PC-9 (cell line): ENCODE measurements around the gene PDE4D. TPM values are rescaled to one million over a fixed set of nuclear protein-coding genes. Genes with fewer than 3 reads are reported as not detected.

Experiments
- BruUV-seq: library from RNA; stranded (reverse); fragments of 400-500 nt; replicated peaks from 2 replicates; lab custom pipeline; 2021; lab: Mats Ljungman, UMichigan
- CTCF ChIA-PET: fragments of 300-600 bp; sonication (Branson Sonifier 250); formaldehyde crosslinking; loops from one replicate; lab custom pipeline; 2022; ENCODE audit warnings: antibody characterized with exemption; lab: Charles Lee
- POLR2A ChIA-PET: fragments of 300-600 bp; sonication (Branson Sonifier 250); formaldehyde crosslinking; loops from one replicate; lab custom pipeline; 2022; ENCODE audit warnings: antibody characterized with exemption; ENCODE audit not compliant: unreplicated experiment; lab: Charles Lee
- DNase-seq, 2 experiments: peaks; one replicate each; pipeline versions ENCODE4 v3.0.0 to v3.0.0-alpha.2; 2015 to 2022; ENCODE audit warnings: mixed read lengths in 1 of 2
- H2AFZ ChIP-seq: fragments of 200-600 bp; sonication (generic); 2 replicates; pipeline ENCODE4 v1.8.1; 2017; ENCODE audit warnings: antibody characterized with exemption
- H3F3A ChIP-seq: fragments of 200-600 bp; sonication (generic); 2 replicates; pipeline ENCODE4 v1.8.1; 2017; ENCODE audit warnings: antibody characterized with exemption, mild to moderate bottlenecking, low read depth; ENCODE audit not compliant: insufficient read depth
- H3K27ac ChIP-seq: fragments of 200-600 bp; sonication (generic); 2 replicates; pipeline ENCODE4 v1.6.1; 2016; ENCODE audit warnings: mixed run types
- H3K27me3 ChIP-seq: fragments of 200-600 bp; sonication (generic); 2 replicates; pipeline ENCODE4 v1.6.1; 2016; ENCODE audit warnings: low read depth, mixed run types; ENCODE audit not compliant: insufficient read depth
- H3K36me3 ChIP-seq: fragments of 200-600 bp; sonication (generic); 2 replicates; pipeline ENCODE4 v1.6.1; 2016; ENCODE audit warnings: low read depth, mixed run types
- H3K4me1 ChIP-seq: fragments of 200-600 bp; sonication (generic); replicated peaks from 2 replicates; pipeline ENCODE4 v1.6.1; 2016; ENCODE audit warnings: mixed run types; ENCODE audit not compliant: insufficient read depth
- H3K4me2 ChIP-seq: fragments of 200-600 bp; sonication (generic); 2 replicates; pipeline ENCODE4 v1.6.1; 2017; ENCODE audit warnings: mixed run types
- H3K4me3 ChIP-seq: fragments of 200-600 bp; sonication (generic); 2 replicates; pipeline ENCODE4 v1.6.1; 2016; ENCODE audit warnings: mixed run types
- H3K79me2 ChIP-seq: fragments of 200-600 bp; sonication (generic); 2 replicates; pipeline ENCODE4 v1.6.1; 2017; ENCODE audit warnings: low read depth, mixed run types
- H3K9me2 ChIP-seq: fragments of 200-600 bp; sonication (generic); 2 replicates; pipeline ENCODE4 v1.8.1; 2017; ENCODE audit warnings: mild to moderate bottlenecking; ENCODE audit not compliant: insufficient read depth
- H3K9me3 ChIP-seq: fragments of 200-600 bp; sonication (generic); 2 replicates; pipeline ENCODE4 v1.8.1; 2016; ENCODE audit warnings: low read depth; ENCODE audit not compliant: insufficient read depth
- H4K20me1 ChIP-seq: fragments of 200-600 bp; sonication (generic); 2 replicates; pipeline ENCODE4 v1.8.1; 2017; ENCODE audit not compliant: insufficient read depth
- EZH2 ChIP-seq: fragments of 200-600 bp; sonication (generic); IDR thresholded peaks from 2 replicates; pipeline ENCODE4 v1.8.0; 2017; ENCODE audit warnings: antibody characterized with exemption, low read depth
- intact Hi-C: fragments of 100-400 bp; cut with micrococcal nuclease; formaldehyde crosslinking; loops from one replicate; pipeline ENCODE4 v1.10.0; 2022; ENCODE audit not compliant: unreplicated experiment
- total RNA-seq: library from RNA; stranded (reverse); gene quantifications from 2 replicates; pipeline ENCODE4 v1.2.3, GENCODE V29; 2021
- TF ChIP-seq, protein P1 (sequence below): fragments of 200-600 bp; sonication (generic); conservative IDR thresholded peaks from 2 replicates; pipeline ENCODE4 v1.6.1; 2017; ENCODE audit warnings: mixed run types, antibody characterized with exemption, mild to moderate bottlenecking, moderate library complexity

PDE4D gene
- total RNA-seq, 1 experiment from 2014 or later = 9.8 TPM

DNA sequence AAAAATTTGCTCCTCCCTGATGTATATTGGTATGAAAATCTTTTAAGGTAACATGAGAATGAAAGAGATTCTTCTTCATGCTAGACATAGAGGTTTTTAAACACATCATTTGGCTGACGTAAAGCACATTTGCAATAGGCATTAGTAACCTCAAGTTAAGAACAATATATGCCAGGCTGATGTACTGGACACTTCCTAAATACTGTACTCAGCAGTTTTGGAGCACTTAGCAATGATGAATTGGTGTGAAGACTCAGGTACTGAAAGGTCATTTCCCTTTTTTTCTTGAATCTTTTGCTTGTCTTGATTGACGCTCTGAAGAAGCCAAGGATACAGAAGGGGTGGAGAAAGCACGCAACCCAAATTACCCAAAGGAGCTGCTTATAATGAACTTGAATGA is 322.5 kb downstream of the PDE4D start:
- intact Hi-C loops = no loop called here
- no peak overlapping the region for H3K27ac ChIP-seq
- H3K27me3 ChIP-seq = no peaks in the 10 kb centered on the region
- no peak overlapping the region for H2AFZ ChIP-seq
- H3K79me2 ChIP-seq = no peaks in the 10 kb centered on the region
- BruUV-seq = no TSS peak
- H3K4me2 ChIP-seq = no peak overlapping the region
- no peaks in the 10 kb centered on the region for H4K20me1 ChIP-seq
- ChIA-PET POLR2A (no interaction called here), CTCF (no interaction called here)
- DNase-seq = no peak
- H3K4me1 ChIP-seq = peaks cover 10% of the 10 kb centered on the region; the same call in 1 of the 2 replicates
- no peak overlapping the region for H3K4me3 ChIP-seq
- peaks cover 8% of the 10 kb centered on the region; the same call in 1 of the 2 replicates for H3F3A ChIP-seq
- no peak for TF ChIP-seq EZH2
- TF ChIP-seq, protein P1, sequence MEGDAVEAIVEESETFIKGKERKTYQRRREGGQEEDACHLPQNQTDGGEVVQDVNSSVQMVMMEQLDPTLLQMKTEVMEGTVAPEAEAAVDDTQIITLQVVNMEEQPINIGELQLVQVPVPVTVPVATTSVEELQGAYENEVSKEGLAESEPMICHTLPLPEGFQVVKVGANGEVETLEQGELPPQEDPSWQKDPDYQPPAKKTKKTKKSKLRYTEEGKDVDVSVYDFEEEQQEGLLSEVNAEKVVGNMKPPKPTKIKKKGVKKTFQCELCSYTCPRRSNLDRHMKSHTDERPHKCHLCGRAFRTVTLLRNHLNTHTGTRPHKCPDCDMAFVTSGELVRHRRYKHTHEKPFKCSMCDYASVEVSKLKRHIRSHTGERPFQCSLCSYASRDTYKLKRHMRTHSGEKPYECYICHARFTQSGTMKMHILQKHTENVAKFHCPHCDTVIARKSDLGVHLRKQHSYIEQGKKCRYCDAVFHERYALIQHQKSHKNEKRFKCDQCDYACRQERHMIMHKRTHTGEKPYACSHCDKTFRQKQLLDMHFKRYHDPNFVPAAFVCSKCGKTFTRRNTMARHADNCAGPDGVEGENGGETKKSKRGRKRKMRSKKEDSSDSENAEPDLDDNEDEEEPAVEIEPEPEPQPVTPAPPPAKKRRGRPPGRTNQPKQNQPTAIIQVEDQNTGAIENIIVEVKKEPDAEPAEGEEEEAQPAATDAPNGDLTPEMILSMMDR = no peak
- H3K9me2 ChIP-seq = no peaks in the 10 kb centered on the region
- H3K36me3 ChIP-seq = no peaks in the 10 kb centered on the region
- peaks cover 8% of the 10 kb centered on the region; the same call in 1 of the 2 replicates for H3K9me3 ChIP-seq

DNA sequence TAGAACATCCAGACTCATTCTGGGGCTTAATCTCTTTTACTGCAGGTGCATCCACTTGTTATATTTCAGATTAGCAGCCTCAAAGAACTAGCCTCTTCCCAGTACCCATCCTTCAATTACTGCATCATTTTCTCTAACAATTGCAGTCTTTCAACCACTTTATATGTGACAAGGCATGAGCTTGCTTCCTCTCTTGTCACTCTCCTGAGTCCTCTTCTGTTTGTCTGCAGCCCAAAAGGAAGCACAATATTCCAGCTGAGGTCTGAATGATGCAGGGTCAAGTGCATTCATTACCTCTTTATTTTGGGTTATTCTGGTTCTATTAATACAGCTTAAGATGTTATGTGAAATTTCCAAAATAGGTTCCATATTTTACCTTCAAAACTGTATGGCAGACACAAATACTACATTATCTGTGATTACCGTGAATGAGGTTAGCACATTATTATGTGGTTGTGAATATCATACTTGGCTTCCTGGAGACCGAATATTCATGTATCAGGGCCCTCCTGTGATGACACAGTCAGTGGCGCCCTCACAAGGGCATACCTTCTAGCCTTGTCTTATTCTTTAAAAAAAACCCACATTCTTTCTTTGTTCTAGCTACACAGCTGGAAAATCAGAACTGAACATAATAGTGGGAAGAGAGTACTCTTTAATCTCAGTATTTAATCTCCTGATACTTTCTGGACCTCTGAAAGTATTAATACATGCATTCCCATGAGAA is 323.8 kb downstream of the PDE4D start:
- Histone ChIP-seq H3K79me2 (no peaks in the 10 kb centered on the region), H2AFZ (no peak overlapping the region), H3K4me3 (no peak overlapping the region), H3K4me2 (no peak overlapping the region), H3K27me3 (no peaks in the 10 kb centered on the region), H3K9me3 (peaks cover 8% of the 10 kb centered on the region; the same call in 1 of the 2 replicates), H3K36me3 (no peaks in the 10 kb centered on the region), H3K27ac (no peak overlapping the region), H3F3A (peaks cover 8% of the 10 kb centered on the region; the same call in 1 of the 2 replicates), H3K4me1 (peaks cover 19% of the 10 kb centered on the region), H4K20me1 (no peaks in the 10 kb centered on the region), H3K9me2 (no peaks in the 10 kb centered on the region)
- ChIA-PET CTCF (no interaction called here), POLR2A (no interaction called here)
- TF ChIP-seq, protein P1 = no peak
- TF ChIP-seq EZH2 = no peak
- DNase-seq = no peak
- no TSS peak for BruUV-seq
- intact Hi-C loops = no loop called here

DNA sequence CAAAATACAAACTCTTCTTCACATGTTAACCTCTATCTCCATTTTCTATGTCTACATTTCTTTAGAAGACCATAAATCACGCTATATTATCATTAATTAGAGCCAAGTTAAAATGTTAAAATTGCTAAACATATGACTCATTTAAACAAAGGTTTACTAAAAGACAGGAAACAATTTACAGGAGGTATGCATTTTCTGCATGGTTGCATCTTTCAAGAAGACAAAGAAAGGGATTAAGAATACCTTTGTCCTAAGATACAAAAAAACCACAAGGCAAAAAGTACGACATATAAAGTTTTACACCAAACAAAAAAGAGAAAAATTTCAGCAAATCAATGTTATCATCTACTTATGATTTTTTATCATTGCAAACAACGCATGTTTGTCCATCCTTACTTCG is 324.4 kb downstream of the PDE4D start:
- Histone ChIP-seq H3F3A (peaks cover 10% of the 10 kb centered on the region; the same call in 1 of the 2 replicates), H3K36me3 (no peaks in the 10 kb centered on the region), H3K9me3 (peaks cover 8% of the 10 kb centered on the region; the same call in 1 of the 2 replicates), H4K20me1 (no peaks in the 10 kb centered on the region), H3K79me2 (no peaks in the 10 kb centered on the region), H3K4me1 (peaks cover 25% of the 10 kb centered on the region), H3K27me3 (no peaks in the 10 kb centered on the region), H3K4me3 (no peak overlapping the region), H3K9me2 (no peaks in the 10 kb centered on the region), H3K27ac (no peak overlapping the region), H3K4me2 (no peak overlapping the region), H2AFZ (no peak overlapping the region)
- CTCF ChIA-PET = no interaction called here
- no peak for TF ChIP-seq EZH2
- TF ChIP-seq, protein P1 = no peak
- POLR2A ChIA-PET = no interaction called here
- no TSS peak for BruUV-seq
- DNase-seq = no peak
- intact Hi-C loops = no loop called here
